ENCODE data around the gene ASPG. TPM values are rescaled to one million over a fixed set of nuclear protein-coding genes. Genes with fewer than 3 reads are reported as not detected.

The ASPG gene
- total RNA-seq, 1 experiment from 2014 or later = 3.4 TPM

GRCh38 chr14:104080376-104081260 is 4.9 kb upstream of the ASPG start (continued):
- TF ChIP-seq, protein P1, sequence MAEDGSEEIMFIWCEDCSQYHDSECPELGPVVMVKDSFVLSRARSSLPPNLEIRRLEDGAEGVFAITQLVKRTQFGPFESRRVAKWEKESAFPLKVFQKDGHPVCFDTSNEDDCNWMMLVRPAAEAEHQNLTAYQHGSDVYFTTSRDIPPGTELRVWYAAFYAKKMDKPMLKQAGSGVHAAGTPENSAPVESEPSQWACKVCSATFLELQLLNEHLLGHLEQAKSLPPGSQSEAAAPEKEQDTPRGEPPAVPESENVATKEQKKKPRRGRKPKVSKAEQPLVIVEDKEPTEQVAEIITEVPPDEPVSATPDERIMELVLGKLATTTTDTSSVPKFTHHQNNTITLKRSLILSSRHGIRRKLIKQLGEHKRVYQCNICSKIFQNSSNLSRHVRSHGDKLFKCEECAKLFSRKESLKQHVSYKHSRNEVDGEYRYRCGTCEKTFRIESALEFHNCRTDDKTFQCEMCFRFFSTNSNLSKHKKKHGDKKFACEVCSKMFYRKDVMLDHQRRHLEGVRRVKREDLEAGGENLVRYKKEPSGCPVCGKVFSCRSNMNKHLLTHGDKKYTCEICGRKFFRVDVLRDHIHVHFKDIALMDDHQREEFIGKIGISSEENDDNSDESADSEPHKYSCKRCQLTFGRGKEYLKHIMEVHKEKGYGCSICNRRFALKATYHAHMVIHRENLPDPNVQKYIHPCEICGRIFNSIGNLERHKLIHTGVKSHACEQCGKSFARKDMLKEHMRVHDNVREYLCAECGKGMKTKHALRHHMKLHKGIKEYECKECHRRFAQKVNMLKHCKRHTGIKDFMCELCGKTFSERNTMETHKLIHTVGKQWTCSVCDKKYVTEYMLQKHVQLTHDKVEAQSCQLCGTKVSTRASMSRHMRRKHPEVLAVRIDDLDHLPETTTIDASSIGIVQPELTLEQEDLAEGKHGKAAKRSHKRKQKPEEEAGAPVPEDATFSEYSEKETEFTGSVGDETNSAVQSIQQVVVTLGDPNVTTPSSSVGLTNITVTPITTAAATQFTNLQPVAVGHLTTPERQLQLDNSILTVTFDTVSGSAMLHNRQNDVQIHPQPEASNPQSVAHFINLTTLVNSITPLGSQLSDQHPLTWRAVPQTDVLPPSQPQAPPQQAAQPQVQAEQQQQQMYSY (CRISPR knock-in tag; IDR thresholded peaks at IDR 0.05) = no peak
- TF ChIP-seq ETV6 (CRISPR knock-in tag; IDR thresholded peaks at IDR 0.05) (no peak), GRHL2 (CRISPR knock-in tag; IDR thresholded peaks at IDR 0.05; ENCODE audit: insufficient replicate concordance, severe bottlenecking) (no peak), TP53 (CRISPR knock-in tag; IDR thresholded peaks at IDR 0.05) (no peak), HMGA2 (CRISPR knock-in tag; IDR thresholded peaks at IDR 0.05) (no peak)
- TF ChIP-seq, protein P2, sequence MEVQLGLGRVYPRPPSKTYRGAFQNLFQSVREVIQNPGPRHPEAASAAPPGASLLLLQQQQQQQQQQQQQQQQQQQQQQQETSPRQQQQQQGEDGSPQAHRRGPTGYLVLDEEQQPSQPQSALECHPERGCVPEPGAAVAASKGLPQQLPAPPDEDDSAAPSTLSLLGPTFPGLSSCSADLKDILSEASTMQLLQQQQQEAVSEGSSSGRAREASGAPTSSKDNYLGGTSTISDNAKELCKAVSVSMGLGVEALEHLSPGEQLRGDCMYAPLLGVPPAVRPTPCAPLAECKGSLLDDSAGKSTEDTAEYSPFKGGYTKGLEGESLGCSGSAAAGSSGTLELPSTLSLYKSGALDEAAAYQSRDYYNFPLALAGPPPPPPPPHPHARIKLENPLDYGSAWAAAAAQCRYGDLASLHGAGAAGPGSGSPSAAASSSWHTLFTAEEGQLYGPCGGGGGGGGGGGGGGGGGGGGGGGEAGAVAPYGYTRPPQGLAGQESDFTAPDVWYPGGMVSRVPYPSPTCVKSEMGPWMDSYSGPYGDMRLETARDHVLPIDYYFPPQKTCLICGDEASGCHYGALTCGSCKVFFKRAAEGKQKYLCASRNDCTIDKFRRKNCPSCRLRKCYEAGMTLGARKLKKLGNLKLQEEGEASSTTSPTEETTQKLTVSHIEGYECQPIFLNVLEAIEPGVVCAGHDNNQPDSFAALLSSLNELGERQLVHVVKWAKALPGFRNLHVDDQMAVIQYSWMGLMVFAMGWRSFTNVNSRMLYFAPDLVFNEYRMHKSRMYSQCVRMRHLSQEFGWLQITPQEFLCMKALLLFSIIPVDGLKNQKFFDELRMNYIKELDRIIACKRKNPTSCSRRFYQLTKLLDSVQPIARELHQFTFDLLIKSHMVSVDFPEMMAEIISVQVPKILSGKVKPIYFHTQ (CRISPR knock-in tag; IDR thresholded peaks at IDR 0.05) = no peak

GRCh38 chr14:104081261-104081835 is 4.2 kb upstream of the ASPG start:
- H3K4me3 Mint-ChIP-seq = no peak overlapping the region
- H3K27ac Mint-ChIP-seq = no peak overlapping the region
- no peaks in the 10 kb centered on the region for H3K9me3 Mint-ChIP-seq
- no peaks in the 10 kb centered on the region for H3K36me3 Mint-ChIP-seq
- DNase-seq (ENCODE audit: low spot score) (no peak), ATAC-seq (no peak)
- peaks cover 10% of the 10 kb centered on the region for H3K4me1 Mint-ChIP-seq
- no peak for TF ChIP-seq TEAD4 (CRISPR knock-in tag; IDR thresholded peaks at IDR 0.05)
- no peak for TF ChIP-seq ZNF425 (CRISPR knock-in tag; conservative IDR thresholded peaks at IDR 0.05)
- no peak for TF ChIP-seq ATF3 (CRISPR knock-in tag; conservative IDR thresholded peaks at IDR 0.05)
- no peak for TF ChIP-seq JUN (CRISPR knock-in tag; IDR thresholded peaks at IDR 0.05)
- TF ChIP-seq ZNF138 (CRISPR knock-in tag; conservative IDR thresholded peaks at IDR 0.05) = no peak
- TF ChIP-seq ZNF671 (CRISPR knock-in tag; IDR thresholded peaks at IDR 0.05) = no peak
- no peak for TF ChIP-seq E2F1 (CRISPR knock-in tag; IDR thresholded peaks at IDR 0.05)
- TF ChIP-seq EMX1 (CRISPR knock-in tag; IDR thresholded peaks at IDR 0.05) = no peak
- TF ChIP-seq ELF4 (CRISPR knock-in tag; IDR thresholded peaks at IDR 0.05; ENCODE audit: low read depth) = no peak
- TF ChIP-seq ZNF317 (CRISPR knock-in tag; IDR thresholded peaks at IDR 0.05; ENCODE audit: borderline replicate concordance, low read depth) = no peak
- TF ChIP-seq NFYB (CRISPR knock-in tag; conservative IDR thresholded peaks at IDR 0.05; ENCODE audit: low read depth) = no peak
- H3K27me3 Mint-ChIP-seq (ENCODE audit: low read depth) = no peaks in the 10 kb centered on the region
- POLR2A ChIA-PET = no interaction called here
- CTCF ChIA-PET = interaction anchor here (0.6 kb wide), 1 partner anchor 211 kb away, joined by 4 read pairs; no protein-coding TSS in a partner anchor
